ENCODE data around the gene TMED4.

The TMED4 gene

DNA sequence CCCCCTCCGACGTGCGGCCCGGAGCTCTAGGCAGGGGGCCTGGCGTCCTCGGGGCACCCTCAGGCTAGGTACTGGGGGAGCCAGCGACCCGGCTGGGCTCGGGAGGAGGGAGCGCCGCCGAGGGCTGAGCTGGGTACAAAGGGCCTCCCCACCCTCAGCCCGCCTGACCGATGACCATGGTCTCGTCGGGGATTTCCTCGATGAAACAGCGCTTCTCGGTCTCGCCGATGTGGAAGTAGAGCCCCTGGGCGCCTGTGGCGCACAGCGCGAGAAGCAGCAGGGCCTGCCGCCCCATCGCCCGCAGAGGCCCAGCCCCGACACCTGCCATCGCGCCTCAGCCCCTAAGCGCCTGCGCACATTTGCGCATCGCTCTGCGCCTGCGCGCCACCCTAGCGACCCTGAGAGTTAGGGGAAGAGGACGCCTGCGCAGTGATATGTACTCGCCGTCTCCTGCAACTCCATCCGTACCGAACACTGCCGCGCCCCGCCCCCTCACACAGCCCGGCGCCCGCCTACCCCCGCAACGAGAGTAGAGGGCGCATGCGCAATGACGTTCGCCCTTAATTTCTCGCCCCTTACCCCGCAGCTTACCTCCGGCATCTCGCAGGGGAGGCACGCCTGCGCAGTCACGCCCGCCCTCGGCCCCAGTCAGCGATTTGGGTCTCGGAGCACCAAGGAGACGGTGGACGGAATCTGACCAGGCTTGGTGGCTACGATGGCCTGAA lies at the start of gene TMED4:
Gene TMED4, minus strand, starts transcription at position 353 of the 725 bp plus-strand sequence. Its CDS starts 25 bp downstream, at position 328.
- peak; percentile 99 for DNase-seq (ENCODE audit: low spot score)

DNA sequence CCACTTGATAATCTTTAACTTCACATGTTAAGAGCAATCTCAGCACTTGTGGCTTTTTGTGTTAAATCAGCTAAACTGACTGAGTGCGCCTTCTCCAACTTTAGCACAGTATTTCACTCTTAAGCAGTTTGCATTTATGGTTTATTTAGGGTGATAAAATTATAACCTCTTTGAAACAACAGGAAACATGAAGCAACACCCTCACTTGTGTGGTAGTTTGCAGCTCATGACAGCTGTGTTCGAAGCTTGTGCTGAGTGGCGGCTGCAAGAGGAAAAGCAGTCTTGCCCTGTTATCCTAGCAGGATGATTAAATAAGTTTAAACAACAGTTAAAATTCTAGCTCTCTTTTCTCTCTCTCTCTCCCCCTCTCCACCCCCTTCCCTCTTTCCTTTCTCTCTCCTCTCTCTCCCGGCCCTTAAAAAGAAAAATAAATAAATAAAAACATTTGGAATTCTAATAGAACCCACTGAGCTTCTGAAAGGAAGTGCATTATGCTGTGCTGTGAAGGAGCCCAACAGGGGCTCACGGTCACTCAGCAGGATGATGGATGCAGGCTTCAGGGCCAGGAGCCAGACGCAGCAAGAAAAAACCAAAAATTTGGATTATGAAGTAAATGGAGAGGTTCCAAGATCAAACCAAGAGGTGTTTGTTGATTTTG lies 49.6 kb upstream of the TMED4 start:
- DNase-seq (ENCODE audit: low spot score), result no peak

DNA sequence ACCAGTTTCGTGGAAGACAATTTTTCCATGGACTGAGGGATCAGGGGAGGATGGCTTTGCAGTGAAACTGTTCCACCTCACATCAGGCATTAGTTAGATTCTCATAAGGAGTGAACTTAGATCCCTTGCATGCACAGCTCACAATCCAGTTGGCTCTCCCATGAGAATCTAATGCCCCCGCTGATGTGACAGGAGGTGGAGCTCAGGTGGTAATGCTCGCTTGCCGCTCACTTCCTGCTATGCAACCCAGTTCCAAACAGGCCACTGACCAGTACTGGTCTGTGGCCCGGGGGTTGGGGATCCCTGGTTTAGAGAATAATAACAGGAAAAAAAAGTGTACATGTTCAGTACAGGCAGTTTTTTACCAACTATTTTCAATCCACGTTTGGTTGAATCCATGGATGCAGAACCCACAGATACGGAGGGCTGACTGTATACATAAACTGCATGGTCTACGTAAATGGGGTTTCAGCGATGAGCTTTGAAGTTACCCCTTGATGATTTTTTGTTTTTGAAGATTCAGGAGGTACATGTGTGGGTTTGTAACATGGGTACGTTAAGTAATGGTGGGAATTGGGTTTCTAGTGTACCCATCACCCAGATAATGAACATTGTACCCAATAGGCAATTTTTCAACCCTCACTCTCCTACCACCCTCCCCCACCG lies 48.9 kb upstream of the TMED4 start:
- DNase-seq (ENCODE audit: low spot score), result no peak

DNA sequence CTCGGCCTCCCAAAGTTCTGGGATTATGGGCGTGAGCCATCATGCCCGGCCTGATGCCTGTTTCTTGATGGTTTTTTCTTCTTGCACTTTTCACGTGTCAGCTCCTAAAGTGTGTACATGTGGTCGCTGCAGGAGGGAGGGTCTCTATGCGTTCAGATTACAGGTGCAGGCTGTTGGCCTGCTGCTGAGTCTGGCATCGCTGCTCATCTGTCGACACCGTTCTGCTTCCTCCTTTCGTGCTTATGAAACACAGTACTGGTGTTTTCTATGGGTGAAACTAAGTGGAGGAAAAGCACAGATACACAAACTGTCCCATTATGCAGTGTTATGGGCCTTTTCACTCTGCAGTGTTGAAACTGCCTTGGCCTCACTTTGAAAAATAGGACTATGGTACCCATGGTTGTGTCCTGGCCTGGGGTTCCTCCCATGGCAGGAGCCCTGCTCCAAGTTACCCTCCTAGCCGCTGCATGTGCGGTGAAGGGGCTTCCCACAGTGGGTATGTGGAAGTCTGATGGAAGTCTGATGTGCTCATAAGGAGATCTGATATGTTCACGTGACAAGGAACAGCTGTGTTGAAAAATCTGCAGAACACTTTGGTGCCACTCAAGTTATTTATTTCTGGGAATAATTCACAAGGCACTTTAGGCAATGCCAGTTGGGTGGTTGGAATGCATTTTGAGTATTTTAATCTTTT lies 47.9 kb upstream of the TMED4 start:
- no peak for DNase-seq (ENCODE audit: low spot score)

DNA sequence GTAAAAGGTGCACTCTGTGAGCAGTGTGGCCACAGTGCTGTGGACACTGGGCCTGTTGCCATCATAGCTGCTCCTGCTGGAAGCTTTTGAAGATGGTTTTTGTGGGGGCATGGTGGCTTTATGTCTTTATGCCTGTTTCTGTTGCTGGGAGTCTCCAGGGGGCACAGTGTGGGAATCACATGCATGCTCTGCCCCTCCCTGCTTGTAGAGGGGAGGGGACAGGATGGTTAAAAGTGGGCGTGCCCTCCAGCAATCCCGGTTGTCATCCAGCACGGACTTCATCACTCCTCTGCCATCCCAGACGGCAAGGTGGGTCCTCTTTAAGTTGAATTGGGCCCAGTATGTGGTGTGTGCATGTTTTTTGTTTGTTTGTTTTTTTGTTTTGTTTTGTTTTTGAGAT lies 44.6 kb upstream of the TMED4 start:
- no peak for DNase-seq (ENCODE audit: low spot score)

DNA sequence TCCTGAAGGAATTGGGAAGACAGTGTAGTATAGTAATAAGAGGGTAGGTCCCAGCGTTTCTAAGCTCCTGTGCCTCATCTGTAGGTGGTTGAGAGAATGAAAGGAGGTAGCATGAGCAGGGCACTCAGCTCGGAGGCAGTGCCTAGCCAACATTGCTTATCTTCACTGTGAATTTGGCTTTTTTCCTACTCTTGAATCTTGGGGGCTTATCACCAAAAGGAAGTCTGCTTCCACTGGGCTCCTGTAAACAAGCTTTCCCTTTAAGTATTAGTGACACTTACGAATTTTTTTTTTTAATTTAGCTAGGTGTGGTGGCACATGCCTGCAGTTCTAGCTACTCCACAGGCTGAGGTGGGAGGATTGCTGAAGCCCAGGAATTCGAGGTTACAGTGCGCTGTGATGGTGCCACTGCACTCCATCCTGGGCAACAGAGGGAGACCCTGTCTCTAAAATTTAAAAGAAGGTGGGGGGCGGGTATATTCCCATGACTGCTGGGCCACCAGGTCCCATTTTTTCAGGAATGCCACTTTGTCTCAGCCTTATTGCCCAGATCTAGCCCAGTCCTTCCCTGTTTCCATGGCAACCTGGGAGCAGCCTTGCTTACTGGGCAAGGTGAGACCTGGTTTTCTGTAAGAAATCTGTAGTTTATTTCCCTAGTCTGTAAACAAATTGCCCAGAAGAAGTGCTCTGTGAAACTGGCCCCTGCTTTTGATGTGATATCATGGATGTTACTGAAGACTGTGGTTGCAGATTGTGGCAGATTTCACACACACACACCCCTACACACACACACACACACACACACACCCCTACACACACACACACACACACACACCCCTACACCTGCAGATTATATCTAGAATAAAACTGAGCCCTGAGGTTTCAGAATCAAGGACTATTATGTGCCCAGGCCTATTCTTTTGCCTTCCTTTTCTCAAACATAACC lies 43.8 kb upstream of the TMED4 start:
- peak; percentile 88 for DNase-seq (ENCODE audit: low spot score)

DNA sequence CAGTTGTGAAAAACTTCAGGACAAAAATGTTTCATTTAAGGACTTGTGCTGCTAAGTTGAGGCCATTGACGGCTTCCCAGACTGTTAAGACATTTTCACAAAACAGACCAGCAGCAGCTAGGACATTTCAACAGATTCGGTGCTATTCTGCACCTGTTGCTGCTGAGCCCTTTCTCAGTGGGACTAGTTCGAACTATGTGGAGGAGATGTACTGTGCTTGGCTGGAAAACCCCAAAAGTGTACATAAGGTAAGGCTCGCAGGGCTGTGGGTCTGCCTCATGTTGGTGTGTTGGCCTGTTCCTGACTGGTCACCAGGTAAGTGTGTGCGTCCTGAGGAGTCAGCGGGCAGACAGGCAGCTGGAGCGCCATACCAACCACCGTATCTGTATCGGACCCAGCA lies 42.3 kb upstream of the TMED4 start:
- DNase-seq (ENCODE audit: low spot score), result no peak

DNA sequence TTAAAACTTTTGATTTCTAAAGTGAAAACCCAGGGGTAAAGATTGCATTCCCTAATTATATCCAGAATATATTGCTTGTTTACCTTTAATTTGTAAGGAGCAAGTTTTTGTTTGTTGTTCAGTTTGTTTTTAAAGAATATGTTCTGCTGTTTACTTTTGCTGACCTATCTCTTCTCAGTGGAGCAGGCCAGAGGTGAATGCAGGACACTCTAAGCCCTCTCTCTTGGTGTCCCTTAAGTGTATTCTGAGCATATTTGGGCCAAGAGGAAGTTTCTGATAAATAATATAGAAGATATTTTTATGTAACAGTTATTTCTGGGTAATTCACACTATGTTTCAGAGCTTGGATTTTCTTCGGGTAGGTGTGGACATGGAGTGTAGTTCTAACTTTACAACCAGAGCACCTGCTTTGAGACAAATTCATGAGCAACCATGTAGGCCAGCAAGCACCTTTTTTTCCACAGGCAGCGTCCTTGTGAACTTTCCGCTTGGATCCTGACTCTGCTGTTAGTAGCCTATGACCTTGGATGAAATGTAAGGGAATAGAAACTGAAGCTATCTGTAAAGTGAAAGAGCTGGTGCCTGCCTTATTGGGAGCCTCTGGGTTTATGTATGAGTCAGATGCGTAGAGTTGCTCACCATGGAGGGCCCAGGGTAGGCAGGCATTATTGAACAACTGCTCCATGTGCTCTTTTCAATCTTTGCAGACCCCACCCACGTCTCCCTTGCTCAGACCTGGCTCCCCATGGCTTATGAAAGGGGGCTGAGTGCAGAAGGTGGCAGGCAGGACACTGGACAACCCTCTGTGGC lies 40.5 kb upstream of the TMED4 start:
- no peak for DNase-seq (ENCODE audit: low spot score)

DNA sequence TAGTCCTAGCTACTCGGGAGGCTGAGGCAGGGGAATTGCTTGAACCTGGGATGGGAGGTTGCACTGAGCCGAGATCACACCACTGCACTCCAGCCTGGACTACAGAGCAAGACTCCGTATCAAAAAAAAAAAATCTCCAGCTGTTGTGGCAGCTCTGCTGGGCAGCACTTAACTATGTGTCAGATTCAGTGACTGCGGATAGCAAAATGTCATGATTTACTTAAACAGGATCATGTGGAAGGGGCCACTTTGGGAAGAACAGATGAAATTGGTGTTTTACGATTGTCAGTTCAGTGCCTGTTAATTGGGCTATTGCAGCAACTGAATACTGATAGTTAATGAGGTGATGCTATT lies 39.7 kb upstream of the TMED4 start:
- no peak for DNase-seq (ENCODE audit: low spot score)

DNA sequence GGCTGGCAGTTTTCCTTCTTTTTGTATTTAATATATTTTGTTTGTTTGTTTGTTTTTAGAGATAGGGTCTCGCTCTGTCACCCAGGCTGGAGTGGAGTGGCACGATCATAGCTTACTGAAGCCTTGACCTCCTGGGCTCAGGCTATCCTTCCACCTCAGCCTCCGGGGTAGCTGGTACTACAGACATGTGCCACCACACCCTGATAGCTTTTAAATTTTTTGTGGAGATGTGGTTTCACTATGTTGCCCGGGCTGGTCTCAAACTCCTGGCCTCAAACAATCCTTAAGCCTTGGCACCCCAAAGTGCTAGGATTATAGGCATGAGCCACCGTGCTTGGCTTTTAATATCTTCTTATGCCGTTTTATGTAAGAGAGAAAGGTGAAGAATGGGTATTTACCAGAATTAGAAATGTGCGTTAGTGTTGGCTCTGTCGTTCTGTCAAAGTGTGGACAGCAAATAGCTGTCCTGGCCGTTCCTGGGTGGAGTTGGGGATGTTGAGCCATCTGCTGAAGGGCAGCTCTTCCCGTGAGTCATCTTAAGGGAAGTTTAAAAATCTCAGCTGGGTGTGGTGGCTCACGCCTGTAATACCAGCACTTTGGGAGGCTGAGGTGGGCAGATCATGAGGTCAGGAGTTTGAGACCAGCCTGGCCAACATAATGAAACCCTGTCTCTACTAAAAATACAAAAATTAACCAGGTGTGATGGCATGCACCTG lies 39.2 kb upstream of the TMED4 start:
- no peak for DNase-seq (ENCODE audit: low spot score)

DNA sequence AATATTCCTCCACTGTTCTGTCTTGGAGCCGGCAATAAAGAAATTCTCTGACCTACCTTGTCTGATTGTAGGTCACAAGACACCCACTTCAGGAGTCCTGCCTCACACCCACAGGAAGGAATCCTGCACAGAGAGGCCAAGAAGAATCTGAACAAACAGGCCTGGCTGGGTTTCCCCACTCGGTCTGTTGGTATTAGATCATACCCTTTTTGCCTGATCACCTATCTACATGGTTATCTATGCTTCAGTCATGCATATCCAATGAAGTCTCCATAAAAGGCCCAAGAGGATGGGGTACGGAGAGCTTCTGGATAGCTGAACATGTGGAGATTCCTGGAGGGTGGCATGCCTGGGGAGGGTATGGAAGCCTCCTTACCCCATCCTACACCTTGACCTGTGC lies 36.7 kb upstream of the TMED4 start:
- no peak for DNase-seq (ENCODE audit: low spot score)

DNA sequence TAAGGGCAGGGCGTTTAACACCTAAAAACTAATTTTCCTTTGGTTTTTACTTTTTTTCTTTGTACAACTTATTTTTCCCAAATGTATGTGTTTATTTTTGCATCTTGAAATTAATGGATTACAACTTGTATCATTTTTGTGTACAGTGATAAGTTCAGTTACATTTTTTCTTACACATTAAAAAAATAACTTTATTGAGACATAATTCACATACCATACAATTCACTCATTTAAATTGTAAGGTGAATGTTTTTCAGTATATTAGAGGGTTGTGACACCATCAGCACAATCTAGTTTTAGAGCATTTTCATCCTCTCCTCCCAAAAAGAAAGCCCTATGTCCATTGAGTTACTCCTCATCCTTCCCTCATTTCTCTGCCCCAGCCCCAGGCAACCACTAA lies 36.0 kb upstream of the TMED4 start:
- DNase-seq (ENCODE audit: low spot score), result no peak

DNA sequence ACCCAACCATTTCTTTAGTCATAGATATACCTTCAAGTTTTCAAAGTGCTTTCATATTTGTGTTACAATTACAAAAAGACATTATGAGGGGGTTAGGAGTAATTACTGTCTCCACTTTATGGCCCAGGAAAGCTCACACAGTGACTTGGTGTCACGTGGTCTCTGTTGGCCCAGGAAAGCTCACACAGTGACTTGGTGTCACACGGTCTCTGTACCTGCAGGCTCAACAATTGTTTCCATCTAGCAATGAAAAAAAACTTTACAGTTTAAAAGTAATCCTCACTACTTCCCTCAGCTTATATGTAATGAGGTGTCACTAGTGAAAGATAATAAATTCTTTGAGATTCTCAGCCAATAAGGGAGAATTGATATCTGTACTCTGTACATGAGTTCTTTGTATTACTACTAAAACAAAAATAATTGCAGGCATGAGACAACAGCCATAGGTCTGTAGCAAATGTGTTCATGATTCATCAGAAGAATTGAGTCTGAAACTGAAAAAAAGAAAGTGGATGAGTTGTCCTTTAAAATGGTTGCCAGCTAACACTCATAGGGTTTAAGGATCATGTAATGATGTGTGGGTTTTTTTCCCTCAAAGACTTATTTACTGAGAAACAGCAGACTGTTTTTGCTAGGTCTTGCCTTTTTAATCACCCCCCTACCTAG lies 35.3 kb upstream of the TMED4 start:
- no peak for DNase-seq (ENCODE audit: low spot score)

DNA sequence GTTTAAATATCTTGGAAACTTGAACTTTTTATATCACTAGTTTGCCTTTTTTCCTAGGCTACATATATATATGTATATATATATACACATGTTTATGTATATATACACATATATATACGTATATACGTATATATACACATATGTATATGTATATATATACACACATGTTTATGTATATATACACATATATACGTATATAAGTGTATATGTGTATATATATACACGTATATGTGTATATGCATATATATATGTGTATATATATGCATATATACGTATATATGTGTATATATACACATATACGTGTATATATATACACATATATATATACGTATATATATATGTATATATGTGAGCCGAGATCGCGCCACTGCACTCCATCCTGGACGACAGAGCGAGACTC lies 34.5 kb upstream of the TMED4 start:
- DNase-seq (ENCODE audit: low spot score), result no peak

DNA sequence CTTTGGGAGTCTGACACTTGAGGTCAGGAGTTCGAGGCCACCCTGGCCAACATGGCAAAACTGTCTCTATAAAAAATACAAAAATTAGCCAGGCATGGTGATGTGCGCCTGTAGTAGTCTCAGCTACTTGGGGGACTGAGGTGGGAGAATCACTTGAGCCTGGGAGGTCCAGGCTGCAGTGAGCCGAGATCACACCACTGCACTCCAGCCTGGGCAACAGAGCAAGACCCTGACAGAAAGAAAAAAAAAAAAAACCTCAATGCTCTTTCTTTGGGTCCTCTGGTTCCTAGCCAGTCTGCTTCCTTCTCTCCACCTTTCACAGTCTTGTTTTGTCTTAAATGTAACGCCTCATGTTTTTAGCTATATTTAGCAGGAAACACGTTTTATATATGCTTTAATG lies 33.8 kb upstream of the TMED4 start:
- no peak for DNase-seq (ENCODE audit: low spot score)

DNA sequence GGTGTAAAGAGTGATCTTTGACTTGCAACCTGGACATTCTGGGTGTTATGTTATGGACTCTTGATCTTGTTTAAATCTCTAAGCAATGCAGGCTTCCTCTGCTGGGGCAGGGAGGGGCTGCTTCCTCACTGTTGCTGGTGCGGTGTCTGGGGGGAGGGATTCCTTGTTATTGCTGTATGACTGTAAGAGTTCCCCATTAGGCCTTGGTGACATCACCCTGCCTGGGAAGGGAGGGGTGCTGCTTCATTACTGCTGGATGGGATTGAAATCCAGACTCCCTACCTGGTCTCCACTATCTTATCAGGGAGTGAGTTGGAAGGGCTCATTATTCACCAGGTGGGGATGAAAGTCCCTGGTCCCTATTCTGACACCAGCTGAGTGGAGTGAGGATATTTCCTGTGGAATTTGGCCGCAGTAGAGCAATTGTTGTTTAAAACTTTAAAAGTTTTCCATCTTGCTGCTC lies 33.1 kb upstream of the TMED4 start:
- DNase-seq (ENCODE audit: low spot score), result no peak

DNA sequence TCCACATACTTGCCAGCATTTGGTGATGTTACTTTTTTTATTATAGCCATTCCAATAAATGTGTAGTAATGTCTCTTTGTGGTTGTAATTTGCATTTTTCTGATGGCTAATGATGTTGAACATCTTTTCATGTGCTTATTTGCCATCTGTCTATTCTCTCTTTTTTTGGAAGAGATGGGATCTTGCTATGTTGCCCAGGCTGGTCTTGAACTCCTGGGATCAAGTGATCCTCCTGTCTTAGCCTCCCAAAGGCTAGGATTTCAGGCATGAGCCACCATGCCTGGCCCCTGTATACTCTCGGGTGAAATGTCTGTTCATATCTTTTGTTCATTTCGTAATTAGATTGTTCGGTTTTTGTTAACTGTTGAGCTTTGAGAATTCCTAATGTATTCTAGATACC lies 27.8 kb upstream of the TMED4 start:
- no peak for DNase-seq (ENCODE audit: low spot score)

DNA sequence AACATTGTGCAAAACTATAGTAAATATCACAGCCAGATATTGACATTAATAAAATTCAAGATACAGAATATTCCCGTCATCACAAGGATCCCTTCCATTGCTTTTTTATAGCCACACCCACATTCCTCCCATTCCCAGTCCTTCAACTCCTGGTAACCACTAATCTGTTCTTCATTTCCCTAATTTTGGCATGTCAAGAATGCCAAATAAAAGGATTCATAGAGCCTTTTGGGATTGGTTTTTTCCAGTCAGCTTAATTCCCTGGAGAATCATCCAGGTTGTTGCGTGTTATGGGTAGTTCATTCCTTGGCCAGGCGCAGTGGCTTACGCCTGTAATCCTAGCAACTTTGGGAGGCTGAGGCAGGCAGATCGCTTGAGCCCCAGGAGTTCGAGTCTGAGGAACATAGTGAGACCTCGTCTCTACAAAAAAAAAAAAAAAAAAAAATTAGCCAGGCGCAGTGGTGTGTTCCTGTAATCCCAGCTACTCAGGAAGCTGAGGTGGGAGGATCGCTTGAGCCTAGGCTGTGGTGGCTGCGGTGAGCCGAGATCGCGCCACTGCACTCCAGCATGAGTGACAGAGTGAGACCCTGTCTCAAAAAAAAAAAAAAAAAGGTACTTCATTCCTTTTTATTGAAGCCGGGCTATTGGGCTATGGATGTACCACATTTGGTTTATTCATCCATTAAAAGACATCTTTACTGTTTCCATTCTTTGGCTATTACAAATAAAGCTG lies 27.1 kb upstream of the TMED4 start:
- no peak for DNase-seq (ENCODE audit: low spot score)
